Umbilical cord (tissue), 2 donors: Measurements from ENCODE around the gene RPS14. TPM values are rescaled to one million over a fixed set of nuclear protein-coding genes. Genes with fewer than 3 reads are reported as not detected.
"Not testable (repeated sequence)": the region's sequence is repeated elsewhere in the genome, so short reads cannot be mapped to it uniquely, and the experiment has no call there.

Source experiments
- DNase-seq: peaks from one replicate; pipeline ENCODE4 v3.0.0-alpha.2; 2015; ENCODE audit warnings: low spot score
- total RNA-seq: library from RNA; depleted of rRNA; stranded (reverse); fragments of >200 nt; gene quantifications from one replicate; pipeline ENCODE4 v1.2.3, GENCODE V29; 2014; ENCODE audit warnings: low replicate concordance; ENCODE audit not compliant: insufficient read depth

RPS14 gene
- total RNA-seq, 1 donor from 2014 or later = 1,414 TPM

GRCh38 chr5:150481708-150481965 is 32.1 kb upstream of the RPS14 start:
- DNase-seq = no peak

- no peak for DNase-seq
Observed at GRCh38 chr5:150479416-150479815, 29.9 kb upstream of the RPS14 start.

- DNase-seq = not testable (repeated sequence)
Observed at GRCh38 chr5:150476568-150476967, 27.0 kb upstream of the RPS14 start.

GRCh38 chr5:150473673-150474358 is 24.3 kb upstream of the RPS14 start:
- DNase-seq = no peak

GRCh38 chr5:150469718-150470469 is 20.4 kb upstream of the RPS14 start:
- DNase-seq = peak; percentile 88

GRCh38 chr5:150468206-150468605 is 18.7 kb upstream of the RPS14 start:
- no peak for DNase-seq

- DNase-seq = no peak
Observed at GRCh38 chr5:150465927-150466326, 16.4 kb upstream of the RPS14 start.

GRCh38 chr5:150464554-150465012 is 15.0 kb upstream of the RPS14 start:
- peak; percentile 76 for DNase-seq

- DNase-seq = no peak
Observed at GRCh38 chr5:150461231-150461630, 11.7 kb upstream of the RPS14 start.

- DNase-seq = no peak
Observed at GRCh38 chr5:150460781-150461180, 11.2 kb upstream of the RPS14 start.

GRCh38 chr5:150458802-150459557 is 9.4 kb upstream of the RPS14 start:
- peak; percentile 79 for DNase-seq

- DNase-seq = no peak
Observed at GRCh38 chr5:150457562-150458240, 8.2 kb upstream of the RPS14 start.

GRCh38 chr5:150457121-150457520 is 7.6 kb upstream of the RPS14 start:
- no peak for DNase-seq

GRCh38 chr5:150454492-150455229 is 5.1 kb upstream of the RPS14 start:
- DNase-seq = no peak

GRCh38 chr5:150454027-150454426 is 4.5 kb upstream of the RPS14 start:
- DNase-seq = not testable (repeated sequence)

GRCh38 chr5:150452914-150453313 is 3.4 kb upstream of the RPS14 start:
- DNase-seq = no peak

GRCh38 chr5:150451594-150451993 is 2.1 kb upstream of the RPS14 start:
- no peak for DNase-seq

GRCh38 chr5:150448952-150449516 is 505 bp downstream of the RPS14 start:
- peak; percentile 26 for DNase-seq

- no peak for DNase-seq
Observed at GRCh38 chr5:150448334-150448733, 1.2 kb downstream of the RPS14 start.

- no peak for DNase-seq
Observed at GRCh38 chr5:150447188-150447587, 2.4 kb downstream of the RPS14 start.

- no peak for DNase-seq
Observed at GRCh38 chr5:150446583-150446982, 3.0 kb downstream of the RPS14 start.
